ENCODE measurements around the gene PAX7. TPM values are rescaled to one million over a fixed set of nuclear protein-coding genes. Genes with fewer than 3 reads are reported as not detected.

The PAX7 gene
- total RNA-seq, 2 donors from 2014 or later, result not detected

GRCh38 chr1:18716112-18716784, 85.6 kb downstream of the PAX7 start:
- H3K27me3 ChIP-seq (replicated peaks; ENCODE audit: insufficient read depth), result no peaks in the 10 kb centered on the region
- no peak overlapping the region for H3K4me3 ChIP-seq
- no peak for TF ChIP-seq CTCF (IDR thresholded peaks at IDR 0.05)

GRCh38 chr1:18716785-18717678, 86.4 kb downstream of the PAX7 start:
- Histone ChIP-seq H3K4me1 (ENCODE audit: control insufficient read depth in 1 of 2, low read depth in 2 of 2) (peaks cover 0 to 5% of the 10 kb centered on the region in 2 donors), H3K36me3 (no peaks in the 10 kb centered on the region), H3K27ac (no peak overlapping the region), H3K4me3 (no peak overlapping the region), H3K27me3 (replicated peaks; ENCODE audit: insufficient read depth) (no peaks in the 10 kb centered on the region), H3K9me3 (no peaks in the 10 kb centered on the region)
- ATAC-seq (ENCODE audit: insufficient number of reproducible peaks, low FRiP score, low read depth) (no peak), DNase-seq (ENCODE audit: low spot score) (no peak)
- TF ChIP-seq CTCF (IDR thresholded peaks at IDR 0.05), result no peak

More at GRCh38 chr1:18716112-18716784, 85.6 kb downstream of the PAX7 start:
- Histone ChIP-seq H3K9me3 (no peaks in the 10 kb centered on the region), H3K36me3 (no peaks in the 10 kb centered on the region), H3K4me1 (ENCODE audit: control insufficient read depth in 1 of 2, low read depth in 2 of 2) (peaks cover 0 to 5% of the 10 kb centered on the region in 2 donors), H3K27ac (no peak overlapping the region)
- no peak for ATAC-seq (ENCODE audit: insufficient number of reproducible peaks, low FRiP score, low read depth)
- DNase-seq (ENCODE audit: low spot score), result no peak

GRCh38 chr1:18719786-18720451, 89.3 kb downstream of the PAX7 start:
- DNase-seq (ENCODE audit: low spot score), result no peak
- no peak overlapping the region for H3K4me3 ChIP-seq
- no peaks in the 10 kb centered on the region for H3K9me3 ChIP-seq
- no peak overlapping the region for H3K27ac ChIP-seq
- H3K4me1 ChIP-seq (ENCODE audit: control insufficient read depth in 1 of 2, low read depth in 2 of 2), result peaks cover 0 to 5% of the 10 kb centered on the region in 2 donors
- ATAC-seq (ENCODE audit: insufficient number of reproducible peaks, low FRiP score, low read depth), result no peak
- H3K27me3 ChIP-seq (replicated peaks; ENCODE audit: insufficient read depth), result no peaks in the 10 kb centered on the region
- TF ChIP-seq CTCF (IDR thresholded peaks at IDR 0.05), result no peak
- H3K36me3 ChIP-seq, result no peaks in the 10 kb centered on the region

- no peak overlapping the region for H3K4me3 ChIP-seq
- no peaks in the 10 kb centered on the region for H3K36me3 ChIP-seq
- no peak overlapping the region for H3K27ac ChIP-seq
- ATAC-seq (ENCODE audit: insufficient number of reproducible peaks, low FRiP score, low read depth), result no peak
- H3K27me3 ChIP-seq (replicated peaks; ENCODE audit: insufficient read depth), result no peaks in the 10 kb centered on the region
- peaks cover 0 to 5% of the 10 kb centered on the region in 2 donors for H3K4me1 ChIP-seq (ENCODE audit: control insufficient read depth in 1 of 2, low read depth in 2 of 2)
- H3K9me3 ChIP-seq, result no peaks in the 10 kb centered on the region
- no peak for DNase-seq (ENCODE audit: low spot score)
- no peak for TF ChIP-seq CTCF (IDR thresholded peaks at IDR 0.05)
Measured at GRCh38 chr1:18721041-18721440, 90.4 kb downstream of the PAX7 start.

GRCh38 chr1:18721776-18722175, 91.1 kb downstream of the PAX7 start:
- TF ChIP-seq CTCF (IDR thresholded peaks at IDR 0.05), result no peak
- peaks cover 0 to 3% of the 10 kb centered on the region in 2 donors for H3K4me1 ChIP-seq (ENCODE audit: control insufficient read depth in 1 of 2, low read depth in 2 of 2)
- H3K27ac ChIP-seq, result no peak overlapping the region
- H3K36me3 ChIP-seq, result no peaks in the 10 kb centered on the region
- H3K27me3 ChIP-seq (replicated peaks; ENCODE audit: insufficient read depth), result no peaks in the 10 kb centered on the region
- ATAC-seq (ENCODE audit: insufficient number of reproducible peaks, low FRiP score, low read depth) (no peak), DNase-seq (ENCODE audit: low spot score) (no peak)
- H3K9me3 ChIP-seq, result no peaks in the 10 kb centered on the region
- H3K4me3 ChIP-seq, result no peak overlapping the region
